Spleen (tissue), 11 donors: ENCODE data around the gene SEPTIN3. TPM values are rescaled to one million over a fixed set of nuclear protein-coding genes. Genes with fewer than 3 reads are reported as not detected.

Experiments used
- DNase-seq: peaks from one replicate; pipeline ENCODE4 v3.0.0-alpha.2; 2020
- H3K27ac ChIP-seq, 8 donors: fragments of 200-600 bp; sonication (generic) in 7 of 8; 1 replicate in 4 of 8; 2 replicates in 4 of 8; pipeline versions ENCODE4 v1.5.0 to v1.8.0; 2016 to 2021; ENCODE audit warnings: inconsistent platforms in 4 of 8, mild to moderate bottlenecking in 4 of 8, moderate library complexity in 1 of 8
- H3K27me3 ChIP-seq, 7 donors: fragments of 200-600 bp; sonication (generic) in 6 of 7; replicated peaks in 1 of 7; 1 replicate in 4 of 7; 2 replicates in 3 of 7; pipeline versions ENCODE4 v1.5.0 to v1.8.0; 2016 to 2021; ENCODE audit warnings: inconsistent platforms in 3 of 7, mild to moderate bottlenecking in 1 of 7
- H3K36me3 ChIP-seq, 6 donors: fragments of 200-600 bp; sonication (generic) in 5 of 6; 1 replicate in 4 of 6; 2 replicates in 2 of 6; pipeline versions ENCODE4 v1.5.0 to v1.8.0; 2016 to 2021; ENCODE audit warnings: inconsistent platforms in 2 of 6
- H3K4me1 ChIP-seq, 6 donors: fragments of 200-600 bp; sonication (generic) in 5 of 6; 1 replicate in 3 of 6; 2 replicates in 3 of 6; pipeline versions ENCODE4 v1.5.0 to v1.8.0; 2016 to 2021; ENCODE audit warnings: inconsistent platforms in 3 of 6
- H3K4me3 ChIP-seq, 8 donors: fragments of 200-600 bp; sonication (generic) in 7 of 8; 1 replicate in 4 of 8; 2 replicates in 4 of 8; pipeline versions ENCODE4 v1.5.0 to v1.8.0; 2016 to 2021; ENCODE audit warnings: inconsistent platforms in 4 of 8, mild to moderate bottlenecking in 4 of 8, moderate library complexity in 2 of 8
- H3K9me3 ChIP-seq, 8 donors: fragments of 200-600 bp; sonication (generic) in 7 of 8; 1 replicate in 4 of 8; 2 replicates in 4 of 8; pipeline versions ENCODE4 v1.5.0 to v1.8.0; 2016 to 2021; ENCODE audit warnings: inconsistent platforms in 4 of 8
- POLR2A ChIP-seq, 3 donors: fragments of 450-650 bp; IDR thresholded peaks; one replicate each; pipeline ENCODE4 v1.5.1; 2017; ENCODE audit warnings: antibody characterized with exemption in 3 of 3, mild to moderate bottlenecking in 1 of 3
- POLR2AphosphoS5 ChIP-seq, 3 donors: sonication (generic); formaldehyde crosslinking; IDR thresholded peaks; one replicate each; pipeline ENCODE4 v1.5.1; 2017; ENCODE audit warnings: antibody characterized with exemption in 3 of 3
- WGBS, 5 donors: extraction: QIAGEN DNeasy Blood & Tissue Kit in 3 of 5; methylation state at CpG; one replicate each; pipeline versions ENCODE4 v1.1.5 to v1.1.7; 2013 to 2018; 5-methylcytosine and 5-hydroxymethylcytosine counted together
- intact Hi-C: fragments of 100-400 bp; cut with DNase I; formaldehyde crosslinking; loops from one replicate; pipeline ENCODE4 v1.15.0; 2023; ENCODE audit warnings: low total_unique reads
- polyA plus RNA-seq, 3 donors: library from polyadenylated mRNA; stranded (reverse); fragments of 200-250 nt; gene quantifications; one replicate each; pipeline ENCODE4 v1.2.1, GENCODE V29; 2013
- total RNA-seq, 7 donors: library from RNA; depleted of rRNA in 3 of 7; stranded (reverse); fragments of >200 nt in 3 of 7; fragmentation: NEBNext Ultra II Directional in 4 of 7; extraction: Animal tissue kit (Norgen Biotek cat#: 25700) in 4 of 7; gene quantifications; one replicate each; pipeline versions ENCODE4 v1.1.0 to v1.2.1, GENCODE V29; 2016 to 2021
- TF ChIP-seq, protein P1 (sequence below), 11 experiments: fragments of 200-600 bp in 7 of 11; fragments of 450-650 bp in 4 of 11; sonication (generic) in 4 of 11; IDR thresholded peaks in 8 of 11; conservative IDR thresholded peaks in 3 of 11; 1 replicate in 7 of 11; 2 replicates in 4 of 11; pipeline versions ENCODE4 v1.4.0 to v1.8.0; 2016 to 2021; ENCODE audit warnings: antibody characterized with exemption in 11 of 11, inconsistent platforms in 4 of 11, mild to moderate bottlenecking in 1 of 11
- donor health status: healthy with polysubstance abuse.
- donor health status: DM: no; HTN: no; CAD: no; lungs with moderate emphysema.
- donor health status: DM: no; HTN: no; CAD: no.
- donor health status: Bipolar disorder and iron deficiency.
- donor health status: healthy.
- donor health status: DM: no; HTN: no; CAD: no.
- donor health status: DM: yes; HTN: yes; CAD: no.

SEPTIN3 gene
- total and polyA plus RNA-seq, 10 donors, result 0.07 to 1.0 (median 0.20) TPM

DNA sequence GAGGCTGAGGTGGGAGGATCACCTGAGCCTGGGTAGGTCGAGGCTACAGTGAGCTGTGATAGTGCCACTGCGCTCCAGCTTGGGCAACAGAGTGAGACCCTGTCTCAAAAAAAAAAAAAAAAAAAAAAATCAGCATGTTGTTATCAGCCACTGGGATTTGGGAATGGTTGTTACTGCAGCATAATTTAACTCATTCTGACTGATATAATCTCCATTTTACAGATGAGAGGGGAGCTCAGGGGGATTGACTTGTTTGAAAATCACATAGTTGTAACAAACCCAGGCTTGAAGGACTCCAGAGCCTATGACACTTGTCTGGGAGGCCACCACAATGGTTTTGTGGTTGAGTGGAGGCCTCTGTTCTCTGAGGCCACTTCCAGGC is 3.0 kb upstream of the SEPTIN3 start:
- intact Hi-C loops, result no loop called here
- Histone ChIP-seq H3K36me3 (no peaks in the 10 kb centered on the region), H3K4me3 (no peak overlapping the region), H3K27ac (no peak overlapping the region), H3K4me1 (no peaks in the 10 kb centered on the region), H3K27me3 (peaks cover 0 to 3% (median 0%) of the 10 kb centered on the region in 7 donors), H3K9me3 (no peaks in the 10 kb centered on the region)
- WGBS, 5 donors, result 87 to 100% (median 93%) methylated on average over 2 of the region's 2 CpGs
- TF ChIP-seq, protein P1, sequence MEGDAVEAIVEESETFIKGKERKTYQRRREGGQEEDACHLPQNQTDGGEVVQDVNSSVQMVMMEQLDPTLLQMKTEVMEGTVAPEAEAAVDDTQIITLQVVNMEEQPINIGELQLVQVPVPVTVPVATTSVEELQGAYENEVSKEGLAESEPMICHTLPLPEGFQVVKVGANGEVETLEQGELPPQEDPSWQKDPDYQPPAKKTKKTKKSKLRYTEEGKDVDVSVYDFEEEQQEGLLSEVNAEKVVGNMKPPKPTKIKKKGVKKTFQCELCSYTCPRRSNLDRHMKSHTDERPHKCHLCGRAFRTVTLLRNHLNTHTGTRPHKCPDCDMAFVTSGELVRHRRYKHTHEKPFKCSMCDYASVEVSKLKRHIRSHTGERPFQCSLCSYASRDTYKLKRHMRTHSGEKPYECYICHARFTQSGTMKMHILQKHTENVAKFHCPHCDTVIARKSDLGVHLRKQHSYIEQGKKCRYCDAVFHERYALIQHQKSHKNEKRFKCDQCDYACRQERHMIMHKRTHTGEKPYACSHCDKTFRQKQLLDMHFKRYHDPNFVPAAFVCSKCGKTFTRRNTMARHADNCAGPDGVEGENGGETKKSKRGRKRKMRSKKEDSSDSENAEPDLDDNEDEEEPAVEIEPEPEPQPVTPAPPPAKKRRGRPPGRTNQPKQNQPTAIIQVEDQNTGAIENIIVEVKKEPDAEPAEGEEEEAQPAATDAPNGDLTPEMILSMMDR (IDR thresholded peaks at IDR 0.05 in 8 of 11, conservative IDR thresholded peaks at IDR 0.05 in 3 of 11), result no peak
- TF ChIP-seq POLR2AphosphoS5 (IDR thresholded peaks at IDR 0.05) (no peak), POLR2A (IDR thresholded peaks at IDR 0.05) (no peak)
- no peak for DNase-seq

DNA sequence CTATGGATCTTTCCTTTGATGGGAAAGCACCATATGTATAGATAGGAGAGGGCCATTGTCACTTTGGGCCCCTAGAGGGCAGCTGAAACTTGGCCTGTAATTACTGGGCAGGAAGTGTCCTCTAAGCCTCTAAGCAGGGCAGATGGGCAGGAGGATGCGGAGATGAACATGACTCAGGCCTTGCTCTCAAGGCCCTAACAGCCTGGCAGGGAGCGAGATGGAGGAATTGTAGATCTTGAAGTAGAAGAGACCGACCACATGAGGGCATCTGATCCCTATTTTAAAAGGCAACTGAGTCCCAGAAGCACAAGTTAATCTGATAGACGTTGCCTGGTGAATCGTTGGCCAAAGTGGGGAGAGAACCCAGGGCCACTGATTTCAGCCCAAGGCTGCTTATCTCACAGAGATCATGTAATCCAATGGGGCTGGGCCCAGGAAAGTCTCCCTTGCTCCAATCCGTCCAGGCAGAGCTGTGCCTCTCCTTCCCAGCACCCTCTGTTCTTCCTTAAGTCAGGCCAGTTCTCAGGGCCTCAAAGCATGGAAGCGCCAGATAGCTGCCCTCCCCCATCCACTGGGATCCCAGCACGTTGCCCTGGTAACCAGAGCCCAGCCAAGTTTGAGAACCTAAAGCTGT is 2.5 kb upstream of the SEPTIN3 start:
- DNase-seq, result no peak
- TF ChIP-seq POLR2A (IDR thresholded peaks at IDR 0.05) (no peak), POLR2AphosphoS5 (IDR thresholded peaks at IDR 0.05) (peak in 1 of 3 donors; percentile 11)
- TF ChIP-seq, protein P1 (IDR thresholded peaks at IDR 0.05 in 8 of 11, conservative IDR thresholded peaks at IDR 0.05 in 3 of 11), result peak in 9 of 11 experiments; percentile 11 to 47 (median 40)
- Histone ChIP-seq H3K9me3 (no peaks in the 10 kb centered on the region), H3K27ac (no peak overlapping the region), H3K4me1 (no peaks in the 10 kb centered on the region), H3K4me3 (no peak overlapping the region), H3K27me3 (peaks cover 0 to 9% (median 3%) of the 10 kb centered on the region in 7 donors), H3K36me3 (no peaks in the 10 kb centered on the region)
- intact Hi-C loops, result no loop called here
- WGBS, 5 donors, result 36 to 50% (median 45%) methylated on average over 8 of the region's 8 CpGs

- WGBS, 5 donors, result 48 to 73% (median 54%) methylated on average over 6 to 9 of the region's 9 CpGs
- TF ChIP-seq, protein P1 (IDR thresholded peaks at IDR 0.05 in 8 of 11, conservative IDR thresholded peaks at IDR 0.05 in 3 of 11), result no peak
- TF ChIP-seq POLR2A (IDR thresholded peaks at IDR 0.05) (no peak), POLR2AphosphoS5 (IDR thresholded peaks at IDR 0.05) (no peak)
- Histone ChIP-seq H3K4me3 (no peak overlapping the region), H3K27me3 (peaks cover 0 to 27% (median 7%) of the 10 kb centered on the region in 7 donors), H3K4me1 (no peaks in the 10 kb centered on the region), H3K27ac (no peak overlapping the region), H3K9me3 (no peaks in the 10 kb centered on the region), H3K36me3 (no peaks in the 10 kb centered on the region)
- DNase-seq, result no peak
- intact Hi-C loops, result no loop called here
Observed at GRCh38 chr22:41968601-41969000, 642 bp upstream of the SEPTIN3 start.

DNA sequence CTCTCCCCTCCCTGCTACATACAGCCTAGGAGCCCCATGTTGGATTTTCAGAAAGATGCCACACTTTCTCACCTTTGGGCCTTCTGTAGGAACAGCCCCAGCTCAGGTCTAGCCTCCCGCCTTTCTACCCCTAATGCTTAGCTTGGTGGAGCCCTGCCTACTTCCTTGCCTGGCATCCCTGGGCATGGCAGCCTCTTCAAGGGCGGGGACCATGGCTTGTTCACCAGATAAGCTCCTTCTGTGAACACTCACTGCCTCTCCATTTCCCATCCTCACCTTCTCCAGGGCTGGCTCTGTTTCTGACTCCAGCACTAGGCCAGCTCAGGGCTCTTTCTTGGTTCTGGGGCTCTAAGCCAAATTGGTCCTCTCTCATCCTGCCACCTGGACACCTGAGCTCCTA is 1.4 kb downstream of the SEPTIN3 start:
- TF ChIP-seq POLR2A (IDR thresholded peaks at IDR 0.05) (no peak), POLR2AphosphoS5 (IDR thresholded peaks at IDR 0.05) (no peak)
- TF ChIP-seq, protein P1 (IDR thresholded peaks at IDR 0.05 in 8 of 11, conservative IDR thresholded peaks at IDR 0.05 in 3 of 11), result no peak
- Histone ChIP-seq H3K4me1 (no peaks in the 10 kb centered on the region), H3K36me3 (no peaks in the 10 kb centered on the region), H3K9me3 (no peaks in the 10 kb centered on the region), H3K27ac (no peak overlapping the region), H3K4me3 (no peak overlapping the region), H3K27me3 (peaks cover 0 to 47% (median 12%) of the 10 kb centered on the region in 7 donors)
- no peak for DNase-seq
- WGBS, 5 donors, result 72 to 90% (median 81%) methylated on average over 2 of the region's 2 CpGs
- intact Hi-C loops, result no loop called here
